GM18858 (cell line): Measurements from ENCODE around the gene PGA3.
"Not testable (repeated sequence)": the region's sequence is repeated elsewhere in the genome, so short reads cannot be mapped to it uniquely, and the experiment has no call there.

Experiments
- ATAC-seq: cut with Tn5 transposase; IDR thresholded peaks from one replicate; pipeline ENCODE4 v1.9.1; 2021; ENCODE audit not compliant: unreplicated experiment

The PGA3 gene

DNA sequence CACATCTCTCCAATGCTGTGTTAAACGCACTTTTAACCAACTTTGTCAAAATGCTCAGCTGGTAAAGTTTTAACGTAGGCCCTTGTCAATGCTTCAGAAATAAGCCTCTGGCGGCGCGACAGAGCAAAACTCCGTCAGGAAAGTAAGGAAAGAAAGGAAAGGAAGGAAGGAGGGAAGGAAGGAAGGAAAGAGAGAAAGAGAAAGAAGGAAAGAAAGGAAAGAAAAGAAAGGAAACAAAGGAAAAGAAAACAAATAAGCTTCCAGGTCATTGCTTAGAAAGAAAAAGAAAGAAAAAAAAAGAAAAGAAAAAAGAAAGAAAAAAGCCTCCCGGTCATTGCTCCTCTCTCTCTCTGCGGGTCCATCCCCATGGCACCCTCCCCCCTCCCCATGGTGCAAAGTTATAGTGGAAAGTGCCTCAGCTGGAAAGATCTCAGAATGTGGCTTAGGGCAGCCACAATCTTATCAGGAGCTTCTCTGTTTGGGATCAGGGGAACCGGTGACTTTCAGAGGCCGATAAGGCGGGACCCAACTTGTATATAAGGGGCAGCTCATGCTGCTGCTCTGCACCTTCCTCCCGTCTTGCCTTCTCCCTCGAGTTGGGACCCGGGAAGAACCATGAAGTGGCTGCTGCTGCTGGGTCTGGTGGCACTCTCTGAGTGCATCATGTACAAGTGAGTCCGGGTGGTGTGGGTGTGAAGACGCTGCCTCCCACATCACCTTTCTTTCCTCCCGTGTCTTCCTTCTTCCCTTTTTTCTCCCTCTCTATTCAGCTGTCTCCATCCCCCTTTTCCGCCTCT lies at the start of gene PGA3:
PGA3 (plus strand) TSS at position 566 of the 797 bp plus-strand sequence; CDS start at position 616, 50 bp downstream.
- not testable (repeated sequence) for ATAC-seq

GRCh38 chr11:61153593-61154095 lies 49.7 kb upstream of the PGA3 start:
- ATAC-seq, result no peak

DNA sequence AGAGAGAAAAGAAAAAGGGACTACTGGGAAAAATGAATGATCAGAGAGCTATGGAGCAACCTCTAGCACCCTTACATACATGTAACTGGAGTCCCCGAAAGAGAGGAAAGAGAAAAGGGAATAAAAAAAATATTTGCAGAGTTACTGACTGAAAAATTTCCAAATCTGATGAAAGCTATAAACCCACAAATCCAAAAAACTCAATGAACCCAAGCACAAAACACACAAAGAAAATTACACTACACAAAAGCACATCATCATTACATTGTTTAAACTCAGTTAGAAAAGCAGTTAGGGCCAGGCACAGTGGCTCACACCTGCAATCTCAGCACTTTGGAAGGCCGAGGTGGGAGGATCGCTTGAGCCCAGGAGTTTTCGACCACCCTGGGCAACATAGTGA lies 48.8 kb upstream of the PGA3 start:
- ATAC-seq, result no peak

- no peak for ATAC-seq
Observed at GRCh38 chr11:61155312-61155711, 48.0 kb upstream of the PGA3 start.

- ATAC-seq, result no peak
Observed at GRCh38 chr11:61155741-61156140, 47.6 kb upstream of the PGA3 start.

DNA sequence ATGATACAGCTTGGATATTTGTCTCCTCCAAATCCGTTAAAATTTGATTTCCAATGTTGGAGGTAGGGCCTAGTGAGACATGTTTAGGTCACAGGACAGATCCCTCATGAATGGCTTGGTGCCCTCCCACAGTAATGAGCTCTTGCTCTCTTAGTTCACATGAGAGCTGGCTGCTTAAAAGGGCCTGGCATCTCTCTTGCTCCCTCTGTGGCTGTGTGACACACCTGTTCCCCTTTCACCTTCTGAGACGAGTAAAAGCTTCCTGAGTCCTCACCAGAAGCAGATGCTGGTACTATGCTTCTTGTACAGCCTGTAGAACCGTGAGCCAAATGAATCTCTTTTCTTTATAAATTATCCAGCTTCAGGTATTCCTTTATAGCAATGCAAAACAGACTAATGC lies 45.6 kb upstream of the PGA3 start:
- ATAC-seq, result no peak

- ATAC-seq, result no peak
Observed at GRCh38 chr11:61158691-61159381, 44.5 kb upstream of the PGA3 start.

DNA sequence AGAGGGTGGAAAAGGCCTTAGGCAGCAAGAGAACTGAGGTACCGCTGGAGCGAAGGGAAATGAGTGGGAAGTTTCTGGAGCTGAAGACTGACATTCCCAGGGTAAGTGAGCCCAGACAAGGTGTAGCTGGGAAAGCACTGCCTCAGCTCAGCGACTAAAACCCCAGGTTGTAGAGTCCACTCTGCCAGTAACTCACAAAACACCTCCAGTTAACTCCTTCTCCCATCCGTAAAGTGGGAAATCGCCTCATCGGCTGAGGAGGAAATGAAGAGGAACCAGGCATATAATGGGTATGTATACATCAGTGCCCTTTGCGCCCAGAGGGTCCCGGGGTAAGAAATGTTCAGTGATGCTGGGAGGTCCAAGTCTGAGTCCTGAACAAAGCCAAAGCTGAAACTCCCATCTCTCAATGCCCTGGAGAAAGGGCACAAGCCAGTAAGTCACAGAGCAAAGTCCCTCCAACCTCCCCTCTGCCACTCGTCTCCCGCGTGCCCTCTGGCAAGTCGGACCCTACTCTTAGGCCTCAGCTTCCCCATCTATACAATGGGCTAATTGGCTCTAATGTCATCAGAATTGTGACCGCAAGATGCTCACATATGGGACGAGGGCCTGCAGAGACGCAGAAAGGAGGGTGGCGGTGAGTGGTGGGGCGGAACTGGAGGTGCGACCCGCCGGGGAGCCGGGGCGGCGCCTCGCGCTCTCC lies 42.7 kb upstream of the PGA3 start:
- no peak for ATAC-seq

- peak; percentile 57 for ATAC-seq
Observed at GRCh38 chr11:61161190-61162091, 41.9 kb upstream of the PGA3 start, which contains the start of gene VPS37C. Gene VPS37C, minus strand, starts transcription at chr11:61161426. Its CDS starts 22,597 bp downstream, at chr11:61138829.

- ATAC-seq, result no peak
Observed at GRCh38 chr11:61162092-61162941, 41.0 kb upstream of the PGA3 start.

- ATAC-seq, result no peak
Observed at GRCh38 chr11:61163021-61163420, 40.3 kb upstream of the PGA3 start.

DNA sequence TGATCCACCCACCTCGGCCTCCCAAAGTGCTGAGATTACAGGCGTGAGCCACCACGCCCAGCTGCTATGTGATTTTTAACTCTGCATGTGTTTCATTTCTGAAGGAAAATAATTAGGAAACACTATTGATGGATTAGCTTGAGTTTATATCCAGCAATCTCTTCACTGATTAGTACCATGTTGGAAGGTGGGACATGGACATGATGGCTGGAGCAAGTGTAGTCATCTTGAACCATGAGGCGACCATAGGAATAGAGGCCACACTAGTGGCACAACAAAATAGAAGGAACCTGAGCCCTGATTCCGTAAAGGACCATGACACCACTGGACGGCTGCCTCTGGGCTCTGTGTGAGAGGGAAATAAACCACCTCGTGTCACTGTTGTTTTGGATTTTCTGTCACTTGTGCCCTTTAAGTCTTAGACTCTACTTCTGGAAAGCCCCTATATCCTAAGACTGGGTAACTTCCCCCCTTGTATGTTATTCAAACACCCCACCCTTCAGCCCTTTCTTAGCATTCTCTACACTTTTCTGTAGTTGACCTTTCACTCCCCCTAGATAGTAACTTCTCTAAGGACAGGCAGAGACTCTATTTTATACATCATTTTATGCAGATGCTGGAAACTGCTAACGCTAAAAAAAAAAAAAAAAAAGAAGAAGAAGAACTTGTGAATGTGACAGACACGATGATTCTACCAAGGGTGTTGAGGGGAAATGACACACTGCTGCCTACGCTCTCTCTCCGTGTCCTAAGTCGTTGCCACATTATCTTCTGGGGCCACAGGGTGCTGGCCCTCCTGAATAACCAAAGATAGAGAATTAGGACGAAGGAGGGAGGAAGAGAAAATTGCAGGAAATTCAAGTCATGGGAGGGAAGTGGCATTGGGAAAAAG lies 39.4 kb upstream of the PGA3 start:
- ATAC-seq, result no peak

DNA sequence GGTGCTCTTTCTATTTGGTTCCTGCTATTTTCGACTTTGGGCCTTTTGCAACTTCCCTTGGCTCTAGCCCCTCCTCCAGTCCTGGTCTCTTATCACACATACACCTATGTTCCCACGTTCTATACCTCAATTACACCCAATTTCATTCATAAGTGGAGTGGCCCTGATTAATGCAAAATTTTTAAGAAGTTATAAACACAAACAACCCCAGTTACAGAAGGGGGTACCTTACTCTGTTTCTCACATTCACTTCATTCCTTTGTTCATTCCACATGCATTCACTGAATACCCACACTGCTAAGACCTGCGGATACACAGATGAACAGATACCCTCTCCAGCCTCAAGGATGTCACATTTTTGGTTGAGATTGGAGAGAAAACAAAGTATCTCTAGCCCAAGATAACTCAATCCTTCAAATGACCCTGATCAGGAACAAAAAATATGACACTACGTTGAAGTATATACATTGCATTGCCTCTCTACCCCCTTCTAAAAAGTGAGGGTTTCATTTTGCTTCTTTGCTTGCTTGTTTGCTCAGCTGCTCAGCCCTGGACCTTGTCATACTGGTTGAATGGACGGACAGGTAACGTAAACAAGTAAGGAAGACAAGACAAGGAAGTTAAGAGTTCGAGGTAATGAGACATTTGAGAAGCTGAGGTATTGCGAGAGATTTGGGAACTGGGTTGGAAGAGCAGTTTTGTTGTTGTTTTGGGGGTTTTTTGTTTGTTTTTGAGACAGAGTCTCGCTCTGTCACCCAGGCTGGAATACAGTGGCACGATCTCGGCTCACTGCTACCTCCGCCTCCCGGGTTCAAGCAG lies 38.5 kb upstream of the PGA3 start:
- no peak for ATAC-seq

- not testable (repeated sequence) for ATAC-seq
Observed at GRCh38 chr11:61165785-61166184, 37.5 kb upstream of the PGA3 start.

- not testable (repeated sequence) for ATAC-seq
Observed at GRCh38 chr11:61166331-61166730, 37.0 kb upstream of the PGA3 start.

DNA sequence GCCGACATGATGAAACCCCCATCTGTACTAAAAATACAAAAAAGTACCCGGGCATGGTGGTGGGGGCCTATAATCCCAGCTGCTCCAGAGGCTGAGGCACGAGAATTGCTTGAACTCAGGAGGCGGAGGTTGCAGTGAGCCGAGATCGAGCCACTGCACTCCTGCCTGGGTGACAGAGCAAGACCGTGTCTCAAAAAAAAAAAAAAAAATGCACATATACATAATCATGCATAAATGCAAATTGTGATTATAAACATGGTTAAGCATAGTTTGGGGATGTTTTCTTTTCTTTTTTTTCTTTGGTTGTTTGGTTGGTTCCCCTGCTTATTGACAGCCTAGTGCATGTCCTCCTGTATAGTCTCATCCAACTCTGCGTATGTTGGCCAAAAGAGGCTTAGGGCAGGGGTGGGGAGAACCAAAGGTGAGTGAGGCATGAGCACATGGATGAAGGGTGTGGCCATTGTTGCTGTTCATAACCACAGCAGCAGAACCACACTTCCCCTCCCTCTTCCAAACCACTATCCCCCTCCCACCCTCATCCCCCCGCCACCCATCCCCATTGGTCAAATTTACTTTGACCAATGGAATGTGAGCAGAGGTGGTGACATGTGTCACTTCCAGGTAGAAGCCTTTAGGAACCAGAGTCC lies 35.1 kb upstream of the PGA3 start:
- ATAC-seq, result no peak

- ATAC-seq, result no peak
Observed at GRCh38 chr11:61168800-61169199, 34.5 kb upstream of the PGA3 start.
